ENCODE results near the gene KCNJ9.

KCNJ9 gene

GRCh38 chr1:160133990-160134770, 52.8 kb downstream of the KCNJ9 start:
- H3K9me3 ChIP-seq = no peaks in the 10 kb centered on the region
- H3K36me3 ChIP-seq (replicated peaks) = no peaks in the 10 kb centered on the region
- in situ Hi-C loops (cut with MboI; ENCODE audit: low sequenced_read_pairs) = no loop called here
- H3K4me3 ChIP-seq = no peak overlapping the region
- H3K27me3 ChIP-seq (ENCODE audit: low read depth) = no peaks in the 10 kb centered on the region
- DNase-seq (ENCODE audit: low spot score in 2 of 2) = no peak
- no peaks in the 10 kb centered on the region for H3K4me1 ChIP-seq

- DNase-seq (ENCODE audit: low spot score in 2 of 2) = no peak
- no peaks in the 10 kb centered on the region for H3K9me3 ChIP-seq
- in situ Hi-C loops (cut with MboI; ENCODE audit: low sequenced_read_pairs) = no loop called here
- no peaks in the 10 kb centered on the region for H3K27me3 ChIP-seq (ENCODE audit: low read depth)
- no peaks in the 10 kb centered on the region for H3K4me1 ChIP-seq
- H3K4me3 ChIP-seq = no peak overlapping the region
- no peaks in the 10 kb centered on the region for H3K36me3 ChIP-seq (replicated peaks)
Measured at GRCh38 chr1:160134791-160135572, 53.6 kb downstream of the KCNJ9 start.

DNA sequence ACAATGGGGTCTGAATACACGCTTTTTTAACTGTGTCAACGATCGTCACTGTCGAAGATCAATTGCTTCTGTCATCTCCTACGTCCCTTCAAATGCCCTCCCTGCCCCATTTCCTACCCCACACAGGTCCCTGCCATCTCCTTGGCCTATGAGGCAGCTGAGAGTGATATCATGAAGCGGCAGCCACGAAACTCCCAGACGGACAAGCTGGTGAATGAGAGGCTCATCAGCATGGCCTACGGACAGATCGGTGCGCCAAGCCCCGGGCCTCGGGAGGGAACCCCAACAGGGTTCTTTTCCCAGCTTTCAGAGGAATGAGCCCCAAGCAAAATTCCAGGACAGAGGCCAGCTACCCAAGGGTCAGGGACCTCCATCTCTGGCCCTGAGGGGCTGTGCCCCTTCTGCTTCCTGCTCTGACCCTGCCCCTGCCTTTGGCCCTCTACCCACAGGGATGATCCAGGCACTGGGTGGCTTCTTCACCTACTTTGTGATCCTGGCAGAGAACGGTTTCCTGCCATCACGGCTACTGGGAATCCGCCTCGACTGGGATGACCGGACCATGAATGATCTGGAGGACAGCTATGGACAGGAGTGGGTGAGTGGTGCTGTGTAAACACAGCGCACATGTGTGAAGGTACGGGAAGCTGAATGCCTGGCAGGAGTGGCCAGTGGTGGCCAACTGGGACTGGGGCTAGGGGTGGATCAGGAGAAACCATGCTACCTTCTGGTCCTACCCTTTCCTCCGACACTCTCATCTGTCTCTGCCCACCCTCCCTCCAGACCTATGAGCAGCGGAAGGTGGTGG, 55.0 kb downstream of the KCNJ9 start:
- in situ Hi-C loops (cut with MboI; ENCODE audit: low sequenced_read_pairs) = no loop called here
- Histone ChIP-seq H3K4me1 (no peaks in the 10 kb centered on the region), H3K9me3 (no peaks in the 10 kb centered on the region), H3K4me3 (no peak overlapping the region), H3K36me3 (replicated peaks) (no peaks in the 10 kb centered on the region), H3K27me3 (ENCODE audit: low read depth) (no peaks in the 10 kb centered on the region)
- DNase-seq (ENCODE audit: low spot score in 2 of 2) = no peak

- in situ Hi-C loops (cut with MboI; ENCODE audit: low sequenced_read_pairs) = no loop called here
- DNase-seq (ENCODE audit: low spot score in 2 of 2) = no peak
- Histone ChIP-seq H3K4me3 (no peak overlapping the region), H3K36me3 (replicated peaks) (no peaks in the 10 kb centered on the region), H3K4me1 (no peaks in the 10 kb centered on the region), H3K9me3 (no peaks in the 10 kb centered on the region), H3K27me3 (ENCODE audit: low read depth) (peaks cover 2% of the 10 kb centered on the region; the same call in 1 of the 2 replicates)
Measured at GRCh38 chr1:160136926-160137200, 55.5 kb downstream of the KCNJ9 start.

DNA sequence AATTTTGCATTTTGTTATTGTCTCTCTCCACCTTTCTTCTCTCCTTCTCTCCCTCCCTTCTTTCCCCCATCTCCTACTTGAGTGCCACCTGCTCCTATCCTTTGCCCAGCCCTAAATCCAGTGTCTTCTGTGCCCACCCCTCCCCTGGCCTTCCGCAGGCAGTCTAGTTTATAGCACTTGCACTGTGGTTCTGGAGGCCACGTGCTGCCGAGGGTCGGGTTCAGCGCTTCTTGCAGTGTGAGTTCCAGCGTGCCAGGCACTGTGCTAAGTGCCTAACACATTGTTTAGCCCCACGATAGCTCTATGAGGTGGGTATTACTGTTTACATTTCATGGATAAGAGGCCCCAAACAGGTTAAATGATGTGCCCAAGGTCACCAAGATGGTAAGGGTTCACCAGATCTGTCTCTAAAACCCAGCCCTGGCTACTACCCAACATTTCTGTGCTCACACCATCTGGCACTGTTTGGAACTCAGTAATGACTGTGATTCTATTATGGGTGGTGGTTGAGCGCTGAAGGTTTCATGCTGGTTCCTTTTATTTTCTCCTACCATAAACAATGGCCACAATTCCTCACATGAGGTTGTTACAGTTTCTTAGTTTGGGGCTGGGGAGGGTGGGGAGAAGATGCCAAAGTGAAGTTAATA, 56.0 kb downstream of the KCNJ9 start:
- no peaks in the 10 kb centered on the region for H3K36me3 ChIP-seq (replicated peaks)
- no peak for DNase-seq (ENCODE audit: low spot score in 2 of 2)
- no peaks in the 10 kb centered on the region for H3K4me1 ChIP-seq
- no peaks in the 10 kb centered on the region for H3K9me3 ChIP-seq
- no peak overlapping the region for H3K4me3 ChIP-seq
- peaks cover 6% of the 10 kb centered on the region; the same call in 1 of the 2 replicates for H3K27me3 ChIP-seq (ENCODE audit: low read depth)
- in situ Hi-C loops (cut with MboI; ENCODE audit: low sequenced_read_pairs) = no loop called here

DNA sequence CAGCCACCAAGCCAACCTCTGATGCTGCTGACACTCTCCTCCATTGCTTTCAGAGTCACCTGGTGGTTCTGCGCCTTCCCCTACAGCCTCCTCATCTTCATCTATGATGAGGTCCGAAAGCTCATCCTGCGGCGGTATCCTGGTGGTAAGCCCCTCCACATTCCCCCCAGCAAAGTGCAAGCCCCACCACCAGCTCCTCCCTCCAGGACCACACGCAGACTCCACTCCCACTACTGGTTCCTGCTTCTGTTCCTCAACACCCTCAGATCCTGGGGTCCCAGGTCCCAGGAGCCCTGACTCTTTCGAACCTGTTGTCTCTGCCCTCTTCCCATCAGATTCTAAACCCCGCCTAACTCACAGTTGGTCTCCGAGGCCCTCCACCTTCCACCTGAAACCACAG, 58.5 kb downstream of the KCNJ9 start:
- no peak overlapping the region for H3K4me3 ChIP-seq
- no peaks in the 10 kb centered on the region for H3K9me3 ChIP-seq
- no peak for DNase-seq (ENCODE audit: low spot score in 2 of 2)
- no peaks in the 10 kb centered on the region for H3K4me1 ChIP-seq
- H3K36me3 ChIP-seq (replicated peaks) = no peaks in the 10 kb centered on the region
- peaks cover 11% of the 10 kb centered on the region; the same call in 1 of the 2 replicates for H3K27me3 ChIP-seq (ENCODE audit: low read depth)
- in situ Hi-C loops (cut with MboI; ENCODE audit: low sequenced_read_pairs) = no loop called here

Data from HAP-1 (cell line).